22Rv1 (cell line): ENCODE data around the gene STXBP1.
A peak's percentile ranks its signal among the peaks of the same experiment; 100 is the strongest.
"Not testable (repeated sequence)": the region's sequence is repeated elsewhere in the genome, so short reads cannot be mapped to it uniquely, and the experiment has no call there.

Experiments
- H3K27ac ChIP-seq: fragments of 450-650 bp; 2 replicates; pipeline ENCODE4 v1.5.1; 2017
- CTCF ChIP-seq: fragments of 450-650 bp; IDR thresholded peaks from 2 replicates; pipeline ENCODE4 v1.5.1; 2017; ENCODE audit warnings: mild to moderate bottlenecking
- ZFX ChIP-seq: fragments of 450-650 bp; IDR thresholded peaks from 2 replicates; pipeline ENCODE4 v1.6.1; 2017; ENCODE audit warnings: antibody characterized with exemption, borderline replicate concordance

Gene STXBP1

GRCh38 chr9:127571971-127572370 is 40.1 kb upstream of the STXBP1 start:
- peak overlapping the region; percentile 98 for H3K27ac ChIP-seq
- TF ChIP-seq ZFX: no peak

GRCh38 chr9:127572961-127573721 is 38.9 kb upstream of the STXBP1 start:
- TF ChIP-seq ZFX: no peak
- no peak for TF ChIP-seq CTCF
- peak overlapping the region; percentile 98 for H3K27ac ChIP-seq

GRCh38 chr9:127574072-127574993 is 37.7 kb upstream of the STXBP1 start:
- TF ChIP-seq CTCF: peak; percentile 22; the same call in 1 of the 2 replicates
- TF ChIP-seq ZFX: no peak
- peak overlapping the region; percentile 98 for H3K27ac ChIP-seq

- peak overlapping the region; percentile 98 for H3K27ac ChIP-seq
- TF ChIP-seq ZFX (no peak), CTCF (no peak)
Measured at GRCh38 chr9:127575875-127576778, 36.0 kb upstream of the STXBP1 start.

GRCh38 chr9:127577194-127577593 is 34.9 kb upstream of the STXBP1 start:
- H3K27ac ChIP-seq: not testable (repeated sequence)

- no peak for TF ChIP-seq CTCF
- no peak for TF ChIP-seq ZFX
- no peak overlapping the region for H3K27ac ChIP-seq
Measured at GRCh38 chr9:127578627-127578951, 33.5 kb upstream of the STXBP1 start.

- H3K27ac ChIP-seq: no peak overlapping the region
- no peak for TF ChIP-seq CTCF
- no peak for TF ChIP-seq ZFX
Measured at GRCh38 chr9:127578952-127579853, 32.9 kb upstream of the STXBP1 start.
